ENCODE measurements around the gene REPS2.
A peak's percentile ranks its signal among the peaks of the same experiment; 100 is the strongest.
"Not testable (repeated sequence)": the region's sequence is repeated elsewhere in the genome, so short reads cannot be mapped to it uniquely, and the experiment has no call there.

Gene REPS2

DNA sequence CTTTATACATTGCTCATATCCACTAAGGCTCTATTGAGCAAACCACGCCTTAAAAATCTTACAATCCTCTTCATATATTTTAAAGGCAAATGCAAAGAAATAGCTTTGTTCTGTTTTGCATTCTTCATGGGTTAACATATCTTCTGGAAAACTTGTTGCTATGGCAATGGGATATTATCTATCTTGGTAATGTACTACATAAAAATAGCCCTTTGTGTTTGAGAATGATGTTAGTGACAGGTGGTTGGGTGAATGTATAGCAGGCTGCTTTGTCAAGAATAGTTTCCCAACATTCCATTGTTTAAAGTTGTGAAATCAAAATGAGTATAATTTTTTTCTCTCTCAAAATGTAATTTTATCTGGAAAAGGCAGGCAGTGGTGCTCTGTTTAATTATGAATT is 16.8 kb downstream of the REPS2 start:
- DNase-seq (ENCODE audit: low spot score), result no peak

- DNase-seq (ENCODE audit: low spot score), result not testable (repeated sequence)
Observed at GRCh38 chrX:16964976-16965375, 18.5 kb downstream of the REPS2 start.

GRCh38 chrX:16966752-16967448 is 20.4 kb downstream of the REPS2 start:
- DNase-seq (ENCODE audit: low spot score), result no peak

- not testable (repeated sequence) for DNase-seq (ENCODE audit: low spot score)
Observed at GRCh38 chrX:16968753-16969152, 22.3 kb downstream of the REPS2 start.

DNA sequence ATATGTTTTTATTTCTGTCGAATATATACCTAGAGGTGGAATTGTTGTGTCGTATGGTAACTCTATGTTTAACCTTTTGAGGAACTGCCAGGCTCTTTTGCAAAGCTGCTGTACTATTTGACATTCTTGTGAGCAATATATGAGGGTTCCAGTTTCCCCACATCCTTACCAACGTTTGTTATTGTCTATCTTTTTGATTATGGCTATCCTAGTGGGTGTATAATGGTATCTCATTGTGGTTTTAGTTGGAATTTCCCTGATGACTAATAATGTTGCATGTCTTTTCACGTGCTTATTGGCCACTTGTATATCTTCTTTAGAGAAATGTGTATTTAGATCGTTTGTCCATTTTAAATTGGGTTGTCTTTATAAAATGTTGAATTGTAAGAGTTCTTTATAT is 24.5 kb downstream of the REPS2 start:
- peak; percentile 52 for DNase-seq (ENCODE audit: low spot score)

DNA sequence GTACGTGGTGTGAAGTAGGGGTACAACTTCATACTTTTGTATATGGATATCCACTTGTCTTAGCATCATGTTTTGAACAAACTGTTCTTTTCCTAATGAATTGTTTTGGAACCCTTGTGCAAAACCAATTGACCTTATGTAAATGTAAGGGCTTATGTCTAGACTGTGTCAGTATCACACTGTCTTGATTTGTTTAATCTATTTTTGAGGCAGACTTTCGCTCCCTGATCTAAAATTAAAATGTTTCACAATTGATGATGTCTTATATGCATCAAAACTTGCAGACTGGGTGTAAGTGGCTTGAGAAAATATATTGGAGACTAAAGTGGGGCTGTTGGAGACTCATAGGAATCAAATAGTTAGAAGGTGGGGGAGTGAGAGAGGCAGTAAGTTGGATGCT is 25.2 kb downstream of the REPS2 start:
- DNase-seq (ENCODE audit: low spot score), result no peak

DNA sequence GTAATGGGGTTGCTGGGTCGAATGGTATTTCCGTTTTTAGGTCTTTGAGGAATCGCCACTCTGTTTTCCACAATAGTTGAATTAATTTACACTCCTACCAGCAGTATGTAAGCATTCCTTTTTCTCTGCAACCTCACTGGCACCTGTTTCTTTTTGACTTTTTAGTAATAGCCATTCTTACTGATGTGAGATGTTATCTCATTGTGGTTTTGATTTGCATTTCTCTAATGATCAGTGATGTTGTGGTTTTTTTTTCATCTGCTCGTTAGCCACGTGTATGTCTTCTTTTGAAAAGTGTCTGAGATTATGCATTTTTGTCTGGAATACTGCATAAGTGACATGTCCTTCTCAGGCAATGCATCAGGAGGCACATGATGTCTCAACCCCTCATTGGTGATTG is 28.8 kb downstream of the REPS2 start:
- no peak for DNase-seq (ENCODE audit: low spot score)

DNA sequence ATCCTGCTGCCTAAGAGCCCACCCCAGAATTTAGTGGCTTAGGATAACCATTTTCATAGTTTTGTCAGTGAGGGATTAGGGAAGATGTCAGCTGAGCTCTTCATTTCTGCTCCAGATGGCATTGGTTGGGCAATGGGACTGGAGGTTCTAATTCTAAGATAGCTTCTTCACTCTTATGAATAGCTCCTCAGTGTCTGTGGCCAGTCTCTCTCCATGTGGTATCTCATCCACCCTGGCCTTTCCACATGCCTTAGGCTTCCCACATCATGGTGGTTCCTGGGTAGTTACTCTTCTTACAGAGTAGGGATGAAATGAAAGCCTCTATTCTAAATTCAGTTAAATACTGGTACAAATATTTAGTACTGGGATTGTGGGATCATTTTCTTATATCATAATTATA is 31.3 kb downstream of the REPS2 start:
- DNase-seq (ENCODE audit: low spot score), result no peak

DNA sequence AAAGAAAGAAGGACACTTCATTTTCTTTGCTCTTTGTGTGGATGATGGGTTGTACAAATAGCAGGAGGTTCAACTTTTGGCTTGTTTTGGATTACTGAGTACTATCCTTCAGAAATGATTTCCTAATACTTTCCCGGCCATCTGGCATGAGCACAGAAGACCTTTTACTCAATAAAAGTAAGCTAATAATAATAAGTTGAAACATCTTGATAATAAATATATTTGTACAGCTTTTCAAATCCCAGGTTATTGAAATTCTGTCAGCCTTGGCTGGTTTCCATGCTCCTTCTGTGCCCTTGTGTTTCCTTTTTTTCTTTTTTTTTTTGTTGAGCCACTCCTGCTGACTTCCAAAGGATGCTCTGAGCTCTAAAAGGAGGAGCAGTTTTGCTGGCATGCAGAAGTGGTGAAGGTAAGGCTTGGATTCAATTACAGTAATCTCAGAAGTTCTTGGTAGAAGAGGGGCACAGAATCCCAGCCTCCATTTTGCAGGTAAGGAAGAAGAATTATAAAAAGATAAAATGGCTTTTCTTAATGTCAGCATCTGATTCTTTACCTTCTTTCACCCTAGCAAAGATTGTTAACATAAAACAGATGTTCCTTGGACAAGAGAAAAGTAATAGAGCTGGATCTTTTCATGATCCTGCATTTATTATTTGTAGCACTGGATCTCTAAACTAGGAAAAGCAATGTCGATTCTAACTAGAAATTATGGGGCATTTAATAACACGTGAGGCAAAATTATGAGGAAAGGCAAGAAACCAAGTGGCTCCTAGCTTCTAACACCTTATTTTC is 31.9 kb downstream of the REPS2 start:
- DNase-seq (ENCODE audit: low spot score), result no peak

- DNase-seq (ENCODE audit: low spot score), result no peak
Observed at GRCh38 chrX:16979226-16979625, 32.8 kb downstream of the REPS2 start.

DNA sequence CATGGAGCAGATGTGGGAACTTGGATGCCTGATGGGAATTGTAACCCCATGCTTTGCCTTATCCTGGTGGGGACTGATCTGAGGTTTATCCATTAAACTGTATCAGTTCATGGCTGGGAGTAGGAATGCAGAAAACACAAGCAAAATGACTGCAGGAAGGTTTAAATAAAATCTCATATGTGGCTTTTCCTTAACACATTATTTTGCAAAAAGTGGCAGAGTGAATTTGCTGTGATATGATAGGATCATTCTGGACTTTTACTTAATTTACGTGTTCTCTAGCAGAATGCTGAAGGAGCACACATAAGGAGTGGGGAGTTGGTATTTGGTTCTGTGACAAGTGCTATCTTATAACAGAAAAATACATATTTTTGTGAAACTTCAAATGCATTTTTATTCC is 34.8 kb downstream of the REPS2 start:
- DNase-seq (ENCODE audit: low spot score), result no peak

GRCh38 chrX:16981980-16982379 is 35.5 kb downstream of the REPS2 start:
- DNase-seq (ENCODE audit: low spot score), result no peak

DNA sequence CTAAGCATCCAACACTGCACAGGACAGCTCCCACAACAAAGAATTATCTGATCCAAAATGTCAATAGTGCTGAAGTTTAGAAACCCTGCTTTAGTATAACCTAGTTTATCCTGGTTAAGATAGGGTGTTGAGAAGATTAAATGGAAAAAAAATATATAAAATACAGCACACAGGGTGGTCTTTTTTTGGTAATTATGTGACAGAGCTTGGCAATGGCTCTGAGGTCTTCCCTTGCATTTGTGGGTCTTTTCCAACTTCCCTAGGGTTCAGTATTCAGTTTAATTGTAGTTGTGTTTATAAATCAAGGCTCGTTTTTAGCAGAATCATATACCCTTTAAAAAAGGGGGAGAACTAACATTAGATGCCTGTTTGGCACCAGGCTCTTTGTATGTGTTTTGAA is 36.6 kb downstream of the REPS2 start:
- no peak for DNase-seq (ENCODE audit: low spot score)

- DNase-seq (ENCODE audit: low spot score), result no peak
Observed at GRCh38 chrX:16985286-16985685, 38.8 kb downstream of the REPS2 start.

DNA sequence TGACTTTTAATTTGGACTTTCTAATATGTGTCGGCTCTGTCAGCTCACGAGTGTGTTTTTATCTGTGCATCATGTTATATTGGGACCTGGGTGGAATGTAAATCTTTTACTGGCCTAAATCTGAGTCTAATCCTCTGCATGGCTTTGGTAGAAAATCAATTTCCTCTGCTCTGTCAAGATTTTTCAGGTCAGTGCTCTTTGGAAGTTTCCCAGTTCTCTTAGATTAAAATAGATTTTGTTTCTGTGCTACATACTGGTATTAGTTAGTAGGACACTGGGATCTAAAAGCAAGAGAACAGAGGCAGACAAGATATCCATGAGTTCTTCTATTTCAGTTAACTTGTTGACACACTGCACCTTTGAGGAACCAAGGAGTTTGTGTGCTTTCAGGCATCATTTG is 39.7 kb downstream of the REPS2 start:
- DNase-seq (ENCODE audit: low spot score), result no peak

- DNase-seq (ENCODE audit: low spot score), result no peak
Observed at GRCh38 chrX:16989750-16990149, 43.3 kb downstream of the REPS2 start.

DNA sequence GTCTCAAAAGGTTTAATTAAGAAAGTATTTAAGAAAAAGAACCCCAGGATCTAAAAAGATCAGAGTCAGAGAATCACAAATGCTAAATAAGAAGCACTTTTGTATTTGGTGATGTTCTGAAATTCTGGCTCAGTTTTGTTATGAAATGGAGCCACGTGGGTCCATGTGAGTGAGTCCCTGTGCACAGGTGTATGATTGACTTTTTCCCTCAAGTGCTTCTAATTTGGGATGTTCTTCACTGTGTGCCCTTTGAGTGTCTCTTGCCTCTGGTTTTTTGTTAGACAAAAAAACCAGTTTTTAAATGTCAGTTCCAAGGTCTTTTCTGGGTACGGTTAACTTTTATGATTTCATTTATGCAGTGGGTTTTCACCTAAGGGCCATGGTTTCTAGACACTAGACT is 44.4 kb downstream of the REPS2 start:
- no peak for DNase-seq (ENCODE audit: low spot score)

DNA sequence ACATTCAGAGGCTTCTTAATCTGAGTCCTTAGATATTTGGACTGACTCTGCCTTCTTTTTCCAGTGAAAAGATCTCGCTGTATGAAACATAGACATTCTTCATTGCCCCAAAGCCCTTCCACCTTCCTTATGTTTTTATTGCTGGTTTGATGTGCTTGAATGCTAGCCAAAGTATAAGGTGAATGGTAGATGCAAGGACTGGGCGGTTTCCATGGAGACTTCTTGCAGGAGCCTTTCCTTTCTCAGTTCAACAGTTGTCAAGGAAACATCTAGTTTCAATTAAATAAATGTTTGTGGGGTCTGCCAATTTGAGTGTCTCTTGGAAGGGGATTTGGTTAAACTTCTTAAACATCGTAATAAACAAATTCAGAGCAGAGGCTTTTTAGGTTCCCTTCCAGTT is 46.0 kb downstream of the REPS2 start:
- no peak for DNase-seq (ENCODE audit: low spot score)

DNA sequence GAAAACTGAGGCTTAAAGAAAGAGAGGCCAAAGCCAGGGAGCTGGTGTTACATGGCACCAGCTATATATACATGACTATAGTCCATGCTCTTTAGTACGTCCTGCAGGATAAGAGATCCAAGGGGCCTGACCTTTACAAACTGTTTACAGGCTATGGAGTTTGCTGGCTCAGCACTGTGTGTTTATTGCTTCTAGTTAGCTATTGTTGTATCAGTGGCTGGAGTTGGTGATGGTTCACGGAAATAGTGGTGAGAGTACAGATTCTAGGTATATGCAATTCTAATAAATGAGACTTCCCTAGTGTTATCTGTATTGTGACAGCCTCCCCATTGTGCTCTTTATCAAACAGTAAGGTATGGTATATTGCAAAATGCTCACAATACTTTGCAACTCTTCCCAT is 46.5 kb downstream of the REPS2 start:
- no peak for DNase-seq (ENCODE audit: low spot score)

DNA sequence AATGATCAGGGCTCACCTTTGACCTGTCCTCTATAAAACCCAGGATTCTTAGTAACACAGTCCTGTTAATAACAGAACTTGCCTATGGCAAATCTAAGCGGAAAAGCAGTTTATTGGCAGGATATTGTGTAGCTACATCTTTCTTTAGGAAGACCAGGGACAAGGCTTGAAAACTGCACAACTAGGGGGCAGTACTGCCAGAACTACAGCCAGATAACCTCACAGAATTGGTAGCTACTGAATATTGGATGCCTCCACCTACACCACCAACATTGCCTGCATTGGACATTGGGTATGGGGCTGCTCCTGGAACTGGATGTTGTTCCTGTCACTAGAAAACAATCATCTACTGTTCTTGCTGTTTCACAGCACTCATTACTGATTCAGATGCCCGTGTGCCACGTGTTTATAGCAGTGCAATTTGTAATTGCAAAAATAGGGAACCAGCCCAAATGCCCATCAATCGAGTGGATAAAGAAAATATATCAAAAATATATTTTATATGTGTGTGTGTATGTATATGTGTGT is 47.4 kb downstream of the REPS2 start:
- no peak for DNase-seq (ENCODE audit: low spot score)

DNA sequence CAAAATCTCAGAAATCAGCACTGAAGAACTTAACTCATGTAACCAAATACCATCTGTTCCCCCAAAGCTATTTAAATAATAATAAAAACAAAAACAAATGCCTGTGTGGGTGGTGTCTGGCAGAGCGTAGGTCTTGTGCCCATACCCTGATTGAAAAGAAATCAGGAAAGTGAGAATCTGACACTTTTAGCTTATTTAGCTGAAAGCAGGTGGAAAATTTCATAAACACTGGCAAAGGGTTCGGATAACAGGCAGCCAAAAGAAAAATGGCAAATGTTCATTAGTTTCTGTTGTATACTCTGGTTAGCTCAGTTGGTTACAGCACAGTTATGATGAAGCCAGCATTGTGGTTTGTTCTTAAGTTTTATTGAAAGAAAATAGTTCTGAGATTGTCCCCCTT is 48.3 kb downstream of the REPS2 start:
- no peak for DNase-seq (ENCODE audit: low spot score)

DNA sequence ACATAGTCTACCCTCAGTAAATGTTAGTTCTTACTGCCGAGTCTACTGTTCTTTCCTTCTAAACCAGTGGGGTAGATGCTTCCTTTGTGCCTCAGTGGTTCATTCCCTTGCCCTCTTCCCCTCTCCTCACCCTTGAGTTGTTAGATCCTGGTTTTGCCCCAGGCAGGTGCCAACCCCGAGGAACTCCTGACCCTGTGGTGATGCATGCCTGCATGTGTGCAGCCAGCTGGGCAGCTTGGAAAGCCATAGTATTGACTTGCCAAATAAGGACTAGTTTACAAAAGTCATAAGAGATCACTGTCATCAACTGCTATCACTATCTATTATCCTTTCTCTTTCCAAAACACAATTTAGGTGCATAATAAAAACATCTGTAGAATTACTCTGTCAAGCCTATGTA is 50.9 kb downstream of the REPS2 start:
- DNase-seq (ENCODE audit: low spot score), result no peak

GRCh38 chrX:16999275-16999674 is 52.8 kb downstream of the REPS2 start:
- DNase-seq (ENCODE audit: low spot score), result no peak

- DNase-seq (ENCODE audit: low spot score), result no peak
Observed at GRCh38 chrX:17000751-17001150, 54.3 kb downstream of the REPS2 start.
